GM21515 (cell line): ENCODE results near the gene PDE3A.
"Not testable (repeated sequence)": the region's sequence is repeated elsewhere in the genome, so short reads cannot be mapped to it uniquely, and the experiment has no call there.

Experiments used
- ATAC-seq: cut with Tn5 transposase; IDR thresholded peaks from one replicate; pipeline ENCODE4 v1.9.1; 2021; ENCODE audit not compliant: unreplicated experiment

The PDE3A gene

DNA sequence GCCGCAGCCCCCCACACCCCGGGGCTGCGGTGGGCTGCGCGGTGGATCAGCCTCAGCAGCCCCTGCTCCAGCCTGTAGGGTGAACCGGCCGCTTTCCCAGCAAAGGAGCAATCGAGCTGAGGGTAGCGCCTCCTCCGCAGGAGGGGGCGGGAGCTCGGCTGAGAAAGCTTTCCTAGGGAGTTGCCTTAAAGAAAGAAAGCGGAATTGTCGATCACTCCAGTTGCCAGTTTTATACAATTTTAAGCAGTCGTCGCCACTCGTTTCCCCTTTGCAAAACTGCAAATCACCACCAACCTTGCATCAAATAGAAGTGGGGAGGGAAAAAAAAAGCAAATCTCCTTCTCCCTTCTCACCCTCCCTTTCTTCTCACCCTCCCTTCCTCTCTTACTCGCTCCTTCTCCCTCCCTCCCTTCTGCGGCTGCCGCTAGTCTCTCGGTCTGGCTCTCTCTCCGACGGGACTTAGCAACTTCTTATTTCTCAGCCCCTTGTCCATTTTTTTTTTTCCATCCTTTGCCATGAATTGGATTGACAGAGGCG lies at the start of gene PDE3A:
Gene PDE3A, plus strand, starts transcription at position 424 of the 537 bp plus-strand sequence. CDS start 748 bp downstream, outside the sequence.
- ATAC-seq: no peak

DNA sequence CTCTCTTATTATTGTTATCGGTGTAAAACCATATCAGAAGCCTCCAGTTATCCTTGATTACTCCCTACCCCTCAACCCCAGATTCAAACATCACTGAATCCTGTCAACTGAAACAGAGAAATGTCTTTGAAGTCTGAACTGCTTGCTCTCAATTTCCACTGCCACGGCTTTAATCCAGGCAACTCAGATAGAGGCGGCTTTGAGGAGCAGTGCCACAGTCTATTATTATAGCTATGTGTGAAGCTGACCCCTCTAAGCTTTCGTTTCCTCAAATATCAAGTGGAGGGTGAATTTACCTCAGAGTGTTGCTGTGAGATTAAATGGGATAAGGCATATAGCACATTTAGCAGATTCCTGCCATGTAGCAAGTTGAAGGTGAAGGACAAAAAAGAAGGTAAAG lies 49.0 kb upstream of the PDE3A start:
- no peak for ATAC-seq

DNA sequence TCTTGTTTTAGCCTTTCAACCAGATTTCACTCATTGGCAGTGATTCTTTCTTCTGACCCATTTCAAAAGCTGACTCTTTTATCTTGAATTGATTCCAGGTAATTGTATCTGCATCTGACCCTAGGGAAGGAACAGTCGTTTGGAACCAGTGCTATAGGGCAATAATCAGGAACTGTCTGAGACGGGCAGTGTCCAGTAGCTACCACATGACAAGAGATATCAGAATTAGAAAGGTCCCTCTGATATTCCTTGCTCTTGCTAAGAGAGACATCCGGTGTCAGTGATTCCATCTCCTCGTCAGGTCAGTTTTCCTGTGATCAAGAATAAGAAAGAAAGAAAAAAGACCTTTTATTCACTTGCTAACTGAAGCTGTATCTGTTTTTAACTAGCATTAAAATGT lies 47.8 kb upstream of the PDE3A start:
- ATAC-seq: no peak

DNA sequence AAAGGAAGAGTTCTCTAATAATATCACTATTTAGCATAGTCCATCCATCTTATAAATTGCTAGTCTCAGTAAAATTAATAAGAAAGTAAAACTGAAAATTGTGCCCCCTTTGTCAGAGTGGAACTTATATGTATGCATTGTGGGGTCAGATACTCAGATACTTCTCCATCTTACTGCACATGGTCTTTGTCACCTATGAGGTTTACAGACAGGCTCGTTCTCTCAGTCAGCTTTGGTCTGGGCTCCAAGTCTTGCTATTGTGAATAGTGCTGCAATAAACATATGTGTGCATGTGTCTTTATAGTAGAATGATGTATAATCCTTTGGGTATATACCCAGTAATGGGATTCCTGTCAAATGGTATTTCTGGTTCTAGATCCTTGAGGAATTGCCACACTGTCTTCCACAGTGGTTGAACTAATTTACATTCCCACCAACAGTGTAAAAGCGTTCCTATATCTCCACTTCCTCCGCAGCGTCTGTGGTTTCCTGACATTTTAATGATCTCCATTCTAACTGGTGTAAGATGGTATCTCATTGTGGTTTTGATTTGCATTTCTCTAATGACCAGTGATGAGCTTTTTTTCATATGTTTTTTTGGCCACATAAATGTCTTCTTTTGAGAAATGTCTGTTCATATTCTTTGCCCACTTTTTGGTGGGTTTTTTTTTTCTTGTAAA lies 37.4 kb upstream of the PDE3A start:
- ATAC-seq: not testable (repeated sequence)

DNA sequence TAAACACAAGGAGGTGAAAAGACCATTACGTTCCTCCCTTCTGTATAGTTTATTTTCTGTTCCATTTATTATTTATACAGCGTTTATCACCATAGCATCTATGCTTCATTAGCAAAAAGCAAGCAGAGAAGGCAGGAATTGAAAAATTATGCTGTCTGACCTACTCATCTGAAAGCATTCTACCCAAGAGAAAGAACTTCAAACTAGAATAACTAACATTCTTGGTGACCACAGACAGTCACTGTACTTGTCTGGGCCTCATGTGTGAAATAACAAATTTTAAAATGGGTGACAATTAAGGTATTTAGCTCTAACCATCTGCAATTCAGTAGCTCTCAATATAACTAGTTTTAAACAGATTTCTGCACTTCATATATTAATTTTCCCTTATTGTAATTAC lies 29.3 kb upstream of the PDE3A start:
- no peak for ATAC-seq

DNA sequence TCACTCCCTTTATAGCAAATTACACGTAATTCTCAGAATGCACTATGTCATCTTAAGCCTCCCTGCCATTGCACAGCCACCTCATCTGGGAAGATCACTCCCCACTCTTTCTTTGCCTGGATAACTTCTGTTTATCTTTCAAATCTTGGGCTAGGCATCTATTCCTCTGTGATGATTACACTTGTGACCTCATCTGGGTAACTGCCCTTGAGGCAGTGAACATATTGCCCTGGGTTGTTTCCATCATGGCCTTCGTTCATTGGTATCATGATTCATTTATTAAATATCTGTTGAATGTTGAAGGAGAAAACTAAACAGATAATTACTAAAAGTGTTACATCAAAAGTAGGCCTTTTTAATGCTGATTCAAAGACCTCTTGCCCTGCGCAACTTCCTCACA lies 26.2 kb upstream of the PDE3A start:
- no peak for ATAC-seq

DNA sequence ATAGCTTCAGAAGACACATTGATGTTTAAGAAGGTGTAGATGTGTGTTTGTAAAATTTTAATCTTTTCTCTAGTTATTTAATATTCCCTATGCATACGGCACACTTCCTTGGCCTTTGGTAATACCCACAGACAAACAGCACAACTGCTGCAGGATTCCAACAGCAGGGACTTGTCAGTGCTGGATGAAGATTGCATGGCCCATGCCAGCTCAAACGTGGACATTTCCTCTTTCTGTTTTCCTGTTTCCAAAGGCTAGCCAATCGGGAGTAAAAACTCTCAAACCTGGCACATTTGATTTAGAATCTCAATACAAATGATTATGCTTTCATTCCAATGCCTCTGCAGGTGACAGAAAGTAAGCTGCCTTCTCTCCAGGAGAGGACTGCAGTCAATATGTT lies 22.5 kb upstream of the PDE3A start:
- ATAC-seq: no peak

DNA sequence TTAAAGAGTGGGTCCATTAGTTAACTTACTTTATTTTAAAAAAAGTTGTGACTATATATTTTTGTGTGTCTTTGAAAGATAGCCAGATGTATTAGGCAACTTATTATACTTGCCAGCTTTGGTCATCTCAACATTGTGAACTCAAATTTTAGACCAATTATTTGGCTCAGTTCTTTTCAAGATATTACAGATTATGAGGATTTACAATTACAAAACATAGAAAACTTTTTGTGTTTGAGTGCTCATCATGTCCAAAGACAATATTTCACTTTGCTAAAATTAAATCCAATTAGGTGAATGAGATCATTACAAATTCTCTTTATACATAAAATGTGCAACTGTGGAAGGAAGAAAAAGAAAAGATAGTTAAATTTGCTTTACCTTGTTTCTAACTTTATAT lies 18.3 kb upstream of the PDE3A start:
- no peak for ATAC-seq

DNA sequence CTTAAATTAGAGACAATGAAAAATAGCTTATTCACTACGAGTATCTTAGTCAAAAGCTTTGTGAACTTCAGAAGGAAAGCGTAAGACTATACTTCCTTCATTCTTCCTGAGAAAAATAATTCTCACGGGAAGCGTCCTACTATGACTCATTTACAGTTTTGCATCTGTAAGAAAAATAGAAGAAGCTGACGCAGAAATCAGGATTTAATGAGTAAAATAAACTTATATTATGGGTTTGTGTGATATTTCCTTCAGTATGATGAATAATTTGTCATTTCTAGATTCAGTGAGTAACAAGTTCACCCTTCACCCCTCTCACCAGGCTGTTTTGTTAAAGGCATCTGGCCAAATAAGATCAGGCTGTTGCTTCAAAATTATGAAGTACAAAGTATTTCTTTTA lies 17.8 kb upstream of the PDE3A start:
- no peak for ATAC-seq

DNA sequence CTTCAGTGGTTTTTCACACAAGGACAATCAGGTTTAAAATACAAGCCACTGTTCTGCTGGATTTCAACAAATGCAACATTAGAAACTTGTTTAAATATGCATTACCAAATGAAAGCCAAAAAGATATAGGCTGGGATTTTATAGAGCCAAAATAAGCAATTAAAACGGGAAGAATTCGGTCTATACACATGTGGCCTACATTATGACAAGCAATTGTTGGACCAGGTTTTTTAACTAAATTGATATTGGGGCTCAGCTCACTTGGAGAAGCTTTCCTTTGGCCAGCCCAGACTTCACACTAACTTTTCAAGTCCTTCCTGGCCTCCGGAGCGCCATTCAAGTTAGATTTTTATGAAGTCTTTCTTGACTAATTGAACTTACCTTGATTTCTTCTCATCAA lies 16.9 kb upstream of the PDE3A start:
- ATAC-seq: no peak

DNA sequence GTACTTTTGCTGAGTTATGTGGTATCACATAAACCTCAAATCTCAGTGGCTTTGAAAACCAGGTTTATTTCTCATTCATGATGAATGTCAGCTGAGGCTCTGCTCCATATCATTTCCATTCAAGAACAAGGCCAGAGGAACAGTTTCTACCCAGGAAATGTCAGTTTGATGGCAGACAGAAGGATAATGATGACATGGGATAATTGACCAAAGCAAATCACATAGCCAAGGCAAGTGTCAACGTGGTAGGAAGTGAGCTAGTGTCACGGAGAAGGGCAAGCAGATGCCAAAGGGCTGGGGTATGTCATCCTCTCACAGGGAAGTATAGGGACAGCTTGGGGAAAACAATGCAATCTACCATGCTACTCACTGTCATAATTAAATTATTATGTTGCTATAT lies 12.3 kb upstream of the PDE3A start:
- ATAC-seq: no peak

DNA sequence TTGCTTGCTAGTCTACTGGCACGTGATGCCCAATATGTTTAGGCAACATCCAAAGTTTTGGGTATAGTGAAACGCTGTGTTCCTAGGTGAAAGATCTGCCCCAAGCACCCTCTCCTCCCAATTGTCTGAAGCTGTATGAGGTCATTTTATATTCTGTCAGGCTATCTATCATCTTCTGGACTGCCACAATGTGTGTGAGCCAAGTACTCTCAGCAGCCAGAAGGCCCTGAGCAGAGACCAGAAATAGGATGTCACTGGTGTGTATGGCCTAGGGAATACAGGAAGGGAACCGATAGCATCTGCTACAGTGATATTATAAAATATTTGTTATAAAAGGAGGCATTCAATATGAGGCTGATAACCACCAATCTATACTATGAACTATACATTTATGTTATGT lies 7.9 kb upstream of the PDE3A start:
- no peak for ATAC-seq

DNA sequence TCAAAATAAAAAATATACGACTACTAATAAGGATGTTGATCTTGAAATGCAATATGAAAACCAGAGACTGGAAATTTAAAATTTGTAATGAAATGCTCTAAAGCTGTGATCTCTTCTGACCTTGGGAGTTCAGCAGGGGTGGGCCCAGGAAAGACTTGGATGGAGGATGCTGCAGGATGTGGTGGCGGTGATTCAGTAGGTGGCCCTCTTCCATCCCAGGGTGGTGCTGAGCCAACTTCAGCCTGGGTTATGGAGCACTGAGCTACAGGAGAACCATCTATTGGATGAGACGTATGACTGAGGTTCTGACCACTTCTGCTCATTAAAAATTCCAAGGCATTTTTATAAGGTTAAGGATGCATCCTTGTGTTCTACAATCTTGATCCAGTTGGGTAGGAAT lies 6.9 kb upstream of the PDE3A start:
- ATAC-seq: no peak

DNA sequence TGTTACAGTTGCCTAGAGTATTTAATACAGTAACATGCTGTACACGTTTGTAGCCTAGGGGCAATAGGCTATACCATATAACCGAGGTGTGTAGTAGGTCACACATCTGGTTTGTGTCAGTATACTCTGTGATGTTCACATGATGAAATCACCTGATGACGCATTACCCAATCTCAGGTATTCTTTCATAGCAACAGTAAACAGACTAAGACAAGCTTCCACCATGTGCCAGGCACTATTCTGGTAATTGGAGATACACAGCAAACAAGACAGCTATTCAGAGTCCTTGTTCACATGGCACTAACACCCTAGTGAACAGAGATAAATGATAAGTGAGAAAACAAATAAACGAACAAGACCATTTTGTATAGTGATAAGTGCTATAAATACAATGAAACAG lies 3.8 kb upstream of the PDE3A start:
- ATAC-seq: no peak

DNA sequence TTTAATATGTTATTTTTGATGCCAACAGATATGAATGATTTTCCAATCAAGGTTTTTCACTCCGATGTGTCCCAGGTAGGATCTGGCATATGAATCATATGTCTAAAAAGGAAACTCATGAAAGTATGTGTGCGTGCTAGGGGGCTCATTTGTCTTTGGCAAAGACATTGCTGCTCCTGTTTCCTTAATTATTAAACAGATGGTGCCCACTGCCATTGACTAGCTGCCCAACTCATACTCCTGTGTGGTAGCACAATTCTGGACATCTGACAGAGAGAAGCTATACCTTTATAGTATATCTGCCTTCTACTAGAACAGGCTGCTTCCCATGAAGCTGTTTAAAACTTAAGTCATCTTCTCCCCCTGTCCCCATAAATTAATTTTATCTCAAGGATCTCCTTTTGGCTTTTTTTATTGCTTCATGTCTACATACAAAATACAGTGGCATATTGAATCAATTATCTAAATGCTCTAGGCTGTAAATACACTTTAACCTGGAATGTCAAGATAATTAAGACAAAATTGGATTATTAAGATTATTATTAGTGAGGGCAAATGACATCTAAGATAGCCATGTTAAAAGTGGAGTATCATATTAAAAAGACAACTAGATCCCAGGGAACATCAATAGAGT lies 1.4 kb upstream of the PDE3A start:
- no peak for ATAC-seq

DNA sequence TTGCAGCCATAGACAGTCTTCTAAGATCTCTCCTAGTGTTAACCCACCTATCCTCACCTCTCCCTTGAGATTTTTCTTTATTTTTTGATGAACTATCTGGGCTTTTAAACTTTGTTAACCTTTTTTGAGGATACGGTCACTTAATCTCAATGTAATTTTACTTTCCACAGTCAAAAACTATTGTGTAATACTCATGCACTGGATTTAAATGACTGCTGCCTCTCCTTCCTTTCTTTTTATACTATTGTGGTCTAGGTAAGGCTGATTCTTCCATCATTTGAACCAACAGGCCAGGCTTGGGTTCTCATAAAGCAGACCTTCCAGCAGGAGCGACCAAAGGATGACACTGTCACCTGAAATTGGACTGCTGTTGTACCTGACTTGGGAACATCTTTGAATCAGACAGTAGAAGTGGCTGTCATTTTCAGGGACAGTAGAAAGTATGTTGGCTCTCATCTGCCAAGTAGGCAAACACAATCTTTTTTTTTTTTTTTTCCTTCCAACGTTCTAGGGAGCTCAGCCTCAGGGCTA lies 689 bp upstream of the PDE3A start:
- ATAC-seq: no peak

DNA sequence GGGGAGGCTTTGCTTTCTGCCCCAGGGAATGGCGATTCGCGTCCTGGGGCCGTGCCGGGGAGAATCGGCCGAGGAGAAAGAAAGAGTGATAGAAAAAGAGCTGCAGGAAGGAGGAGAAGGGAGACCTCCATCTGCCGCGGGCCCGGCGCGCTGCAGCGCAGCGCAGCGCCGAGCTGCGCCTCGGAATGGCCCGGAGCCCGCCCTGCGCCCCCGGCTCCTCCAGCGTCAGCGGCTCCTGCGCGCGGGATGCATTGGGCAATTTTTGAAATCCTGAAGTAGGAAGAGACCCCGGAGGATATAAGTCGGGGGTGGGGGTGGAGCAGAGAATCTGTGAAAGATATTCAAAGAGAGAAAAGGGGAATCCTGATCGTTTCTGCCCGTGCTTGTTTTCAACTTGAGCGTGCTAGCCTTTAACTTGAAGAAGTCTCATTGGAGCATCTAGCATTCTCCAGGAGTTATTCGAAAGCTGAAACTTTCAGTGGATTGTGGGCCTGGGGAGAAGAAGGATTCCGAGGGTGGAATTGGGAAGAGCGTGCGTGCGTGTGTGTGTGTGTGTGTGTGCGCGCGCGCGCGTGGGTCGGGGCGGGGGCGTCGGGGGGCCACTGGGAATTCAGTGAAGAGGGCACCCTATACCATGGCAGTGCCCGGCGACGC lies 441 bp downstream of the PDE3A start:
- ATAC-seq: no peak

DNA sequence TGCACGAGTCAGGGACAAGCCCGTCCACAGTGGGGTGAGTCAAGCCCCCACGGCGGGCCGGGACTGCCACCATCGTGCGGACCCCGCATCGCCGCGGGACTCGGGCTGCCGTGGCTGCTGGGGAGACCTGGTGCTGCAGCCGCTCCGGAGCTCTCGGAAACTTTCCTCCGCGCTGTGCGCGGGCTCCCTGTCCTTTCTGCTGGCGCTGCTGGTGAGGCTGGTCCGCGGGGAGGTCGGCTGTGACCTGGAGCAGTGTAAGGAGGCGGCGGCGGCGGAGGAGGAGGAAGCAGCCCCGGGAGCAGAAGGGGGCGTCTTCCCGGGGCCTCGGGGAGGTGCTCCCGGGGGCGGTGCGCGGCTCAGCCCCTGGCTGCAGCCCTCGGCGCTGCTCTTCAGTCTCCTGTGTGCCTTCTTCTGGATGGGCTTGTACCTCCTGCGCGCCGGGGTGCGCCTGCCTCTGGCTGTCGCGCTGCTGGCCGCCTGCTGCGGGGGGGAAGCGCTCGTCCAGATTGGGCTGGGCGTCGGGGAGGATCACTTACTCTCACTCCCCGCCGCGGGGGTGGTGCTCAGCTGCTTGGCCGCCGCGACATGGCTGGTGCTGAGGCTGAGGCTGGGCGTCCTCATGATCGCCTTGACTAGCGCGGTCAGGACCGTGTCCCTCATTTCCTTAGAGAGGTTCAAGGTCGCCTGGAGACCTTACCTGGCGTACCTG lies 1.1 kb downstream of the PDE3A start:
- no peak for ATAC-seq

DNA sequence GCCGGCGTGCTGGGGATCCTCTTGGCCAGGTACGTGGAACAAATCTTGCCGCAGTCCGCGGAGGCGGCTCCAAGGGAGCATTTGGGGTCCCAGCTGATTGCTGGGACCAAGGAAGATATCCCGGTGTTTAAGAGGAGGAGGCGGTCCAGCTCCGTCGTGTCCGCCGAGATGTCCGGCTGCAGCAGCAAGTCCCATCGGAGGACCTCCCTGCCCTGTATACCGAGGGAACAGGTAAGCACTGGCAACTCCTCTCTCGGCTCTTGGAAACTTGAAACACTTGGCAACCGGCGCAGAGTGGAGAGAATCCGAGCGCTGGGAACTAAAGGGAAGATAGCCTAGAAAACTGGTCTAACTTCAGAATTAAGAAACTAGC lies 1.7 kb downstream of the PDE3A start:
- no peak for ATAC-seq

DNA sequence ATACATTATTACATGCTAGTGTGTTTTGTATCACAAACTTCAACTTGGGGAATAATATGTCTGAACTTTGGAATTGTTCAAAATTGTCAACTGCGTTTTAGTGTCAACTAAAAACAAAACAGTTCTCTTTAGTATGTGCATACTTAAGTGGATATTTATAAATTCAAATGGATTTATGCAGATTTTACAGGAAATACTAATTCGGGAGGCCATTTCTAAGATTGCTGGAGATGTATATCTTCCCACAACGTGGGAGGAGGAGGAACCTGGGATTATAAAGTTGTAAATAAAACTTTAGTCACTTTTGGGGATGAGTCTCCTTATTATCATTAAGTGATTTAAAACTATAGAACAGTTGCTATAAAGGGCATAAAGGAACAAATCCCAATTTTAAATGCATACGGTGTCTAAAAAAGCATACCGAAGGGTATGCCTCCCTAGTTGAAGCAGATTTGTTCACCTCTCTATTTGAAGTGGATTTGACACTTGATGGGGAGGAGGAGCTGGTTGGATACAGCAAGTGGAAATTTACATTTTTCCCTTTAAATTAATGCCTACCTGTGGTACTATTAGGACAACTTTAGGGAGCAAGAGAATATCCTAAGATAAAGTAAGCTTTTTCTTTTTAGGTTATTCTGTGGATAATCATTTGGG lies 2.7 kb downstream of the PDE3A start:
- ATAC-seq: no peak
